ENCODE measurements around the gene SLFN13. TPM values are rescaled to one million over a fixed set of nuclear protein-coding genes. Genes with fewer than 3 reads are reported as not detected.
"Not testable (repeated sequence)": the region's sequence is repeated elsewhere in the genome, so short reads cannot be mapped to it uniquely, and the experiment has no call there.

The SLFN13 gene
- total RNA-seq, 1 donor from 2014 or later = 9.9 TPM

- peak; percentile 34 for TF ChIP-seq CTCF (conservative IDR thresholded peaks at IDR 0.05; ENCODE audit: low read depth, low read length)
- DNase-seq (ENCODE audit: low read depth) = peak; percentile 93
- H3K4me3 ChIP-seq (ENCODE audit: low read depth, low read length) = peak overlapping the region; percentile 66
These were observed 15.3 kb downstream of the SLFN13 start for GRCh38 chr17:35433075-35433894.

- no peak for TF ChIP-seq CTCF (conservative IDR thresholded peaks at IDR 0.05; ENCODE audit: low read depth, low read length)
- peak; percentile 84 for DNase-seq (ENCODE audit: low read depth)
- H3K4me3 ChIP-seq (ENCODE audit: low read depth, low read length) = peak within 1 kb of the TSS; percentile 66
These were observed 16.1 kb downstream of the SLFN13 start, which contains the start of gene SLFN12 for GRCh38 chr17:35432176-35433074. Gene SLFN12 (minus strand): TSS chr17:35432500. CDS start chr17:35423028, 9,472 bp downstream.

DNA sequence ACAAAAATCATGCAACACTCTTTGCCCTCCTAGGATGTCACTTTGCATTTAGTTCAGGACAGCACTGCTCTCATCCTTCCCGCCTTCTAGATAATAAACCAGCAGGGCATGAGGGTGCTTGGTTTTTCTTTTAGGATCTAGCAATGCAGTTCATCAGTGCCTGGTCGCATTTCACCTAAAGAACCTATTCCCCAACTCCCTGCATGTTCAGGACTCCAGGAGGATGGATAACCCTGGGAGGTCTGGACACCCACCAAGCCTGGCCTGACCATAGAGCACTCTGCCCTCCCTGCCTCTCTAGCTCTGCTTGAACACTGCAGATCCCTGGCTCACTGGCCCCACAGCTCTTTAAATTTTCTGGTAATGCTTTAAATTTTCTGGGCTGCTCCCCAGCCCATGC lies 18.9 kb downstream of the SLFN13 start:
- TF ChIP-seq CTCF (conservative IDR thresholded peaks at IDR 0.05; ENCODE audit: low read depth, low read length) = no peak
- no peak overlapping the region for H3K4me3 ChIP-seq (ENCODE audit: low read depth, low read length)
- no peak for DNase-seq (ENCODE audit: low read depth)

GRCh38 chr17:35428229-35428628 lies 20.3 kb downstream of the SLFN13 start:
- no peak overlapping the region for H3K4me3 ChIP-seq (ENCODE audit: low read depth, low read length)
- TF ChIP-seq CTCF (conservative IDR thresholded peaks at IDR 0.05; ENCODE audit: low read depth, low read length) = no peak
- no peak for DNase-seq (ENCODE audit: low read depth)

DNA sequence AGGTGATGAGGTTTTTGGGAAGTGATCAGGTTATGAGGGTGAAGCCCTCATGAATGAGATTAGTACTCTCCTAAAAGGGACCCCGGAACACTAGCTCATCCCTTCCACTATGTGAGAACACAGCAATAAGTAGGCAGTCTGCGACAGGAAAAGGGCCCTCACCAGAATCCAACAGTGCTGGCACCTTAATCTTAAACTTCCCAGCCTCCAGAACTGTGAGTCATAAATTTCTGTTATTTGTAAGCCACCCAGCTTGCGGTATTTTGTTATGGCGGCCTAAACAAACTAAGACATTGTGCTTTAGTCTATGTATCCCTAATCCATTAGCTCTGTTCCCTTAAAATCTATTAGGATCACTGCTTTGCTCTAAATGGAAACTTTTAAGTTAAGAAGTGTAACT lies 24.8 kb downstream of the SLFN13 start:
- H3K4me3 ChIP-seq (ENCODE audit: low read depth, low read length) = no peak overlapping the region
- no peak for DNase-seq (ENCODE audit: low read depth)
- no peak for TF ChIP-seq CTCF (conservative IDR thresholded peaks at IDR 0.05; ENCODE audit: low read depth, low read length)

- H3K4me3 ChIP-seq (ENCODE audit: low read depth, low read length); DNase-seq (ENCODE audit: low read depth): not testable (repeated sequence)
These were observed 27.5 kb downstream of the SLFN13 start for GRCh38 chr17:35421069-35421468.

GRCh38 chr17:35416659-35417058 lies 31.9 kb downstream of the SLFN13 start:
- no peak for TF ChIP-seq CTCF (conservative IDR thresholded peaks at IDR 0.05; ENCODE audit: low read depth, low read length)
- H3K4me3 ChIP-seq (ENCODE audit: low read depth, low read length) = no peak overlapping the region
- DNase-seq (ENCODE audit: low read depth) = no peak

- not testable (repeated sequence) for DNase-seq (ENCODE audit: low read depth); H3K4me3 ChIP-seq (ENCODE audit: low read depth, low read length)
These were observed 33.9 kb downstream of the SLFN13 start for GRCh38 chr17:35414707-35415106.
